AG10803 (cell line): Measurements from ENCODE around the gene BAIAP3.

Source experiments
- DNase-seq: peaks from one replicate; pipeline ENCODE4 v3.0.0; 2010; ENCODE audit warnings: low read depth
- H3K4me3 ChIP-seq: 2 replicates; pipeline ENCODE4 v1.5.1; 2011; ENCODE audit warnings: mild to moderate bottlenecking, low read length, control low read depth
- TF ChIP-seq, protein P1 (sequence below): conservative IDR thresholded peaks from 2 replicates; pipeline ENCODE4 v1.5.1; 2011; ENCODE audit warnings: mild to moderate bottlenecking, low read length, control low read depth, inconsistent platforms

The BAIAP3 gene

DNA sequence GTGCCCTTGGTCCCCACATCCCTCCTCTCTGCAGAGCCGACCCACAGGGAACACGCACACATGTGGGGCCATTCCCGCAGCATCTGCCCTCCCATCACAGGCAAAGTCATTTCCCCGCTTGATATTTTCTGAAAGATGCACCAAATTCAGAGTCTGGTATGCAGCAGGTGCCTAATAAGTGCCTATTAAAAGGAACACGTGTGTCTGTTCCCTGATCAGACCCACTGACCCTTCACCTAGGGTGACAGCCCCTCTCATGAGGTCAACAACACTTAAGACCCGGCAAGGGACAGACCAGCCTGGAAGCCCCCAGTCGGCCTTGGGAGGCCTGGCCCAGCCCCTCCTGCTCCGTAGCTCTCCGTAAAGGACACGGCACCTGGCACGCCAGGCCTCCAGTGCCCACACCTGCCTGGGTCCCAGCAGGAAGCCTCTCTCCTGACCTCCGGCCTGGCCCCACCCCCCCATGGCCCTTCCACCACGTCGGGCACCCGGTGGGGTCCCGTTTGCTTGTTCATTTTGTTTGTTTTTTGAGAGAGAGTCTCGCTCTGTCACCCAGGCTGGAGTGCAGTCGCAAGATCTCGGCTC is 61.0 kb downstream of the BAIAP3 start:
- no peak overlapping the region for H3K4me3 ChIP-seq
- TF ChIP-seq, protein P1, sequence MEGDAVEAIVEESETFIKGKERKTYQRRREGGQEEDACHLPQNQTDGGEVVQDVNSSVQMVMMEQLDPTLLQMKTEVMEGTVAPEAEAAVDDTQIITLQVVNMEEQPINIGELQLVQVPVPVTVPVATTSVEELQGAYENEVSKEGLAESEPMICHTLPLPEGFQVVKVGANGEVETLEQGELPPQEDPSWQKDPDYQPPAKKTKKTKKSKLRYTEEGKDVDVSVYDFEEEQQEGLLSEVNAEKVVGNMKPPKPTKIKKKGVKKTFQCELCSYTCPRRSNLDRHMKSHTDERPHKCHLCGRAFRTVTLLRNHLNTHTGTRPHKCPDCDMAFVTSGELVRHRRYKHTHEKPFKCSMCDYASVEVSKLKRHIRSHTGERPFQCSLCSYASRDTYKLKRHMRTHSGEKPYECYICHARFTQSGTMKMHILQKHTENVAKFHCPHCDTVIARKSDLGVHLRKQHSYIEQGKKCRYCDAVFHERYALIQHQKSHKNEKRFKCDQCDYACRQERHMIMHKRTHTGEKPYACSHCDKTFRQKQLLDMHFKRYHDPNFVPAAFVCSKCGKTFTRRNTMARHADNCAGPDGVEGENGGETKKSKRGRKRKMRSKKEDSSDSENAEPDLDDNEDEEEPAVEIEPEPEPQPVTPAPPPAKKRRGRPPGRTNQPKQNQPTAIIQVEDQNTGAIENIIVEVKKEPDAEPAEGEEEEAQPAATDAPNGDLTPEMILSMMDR: no peak
- no peak for DNase-seq

DNA sequence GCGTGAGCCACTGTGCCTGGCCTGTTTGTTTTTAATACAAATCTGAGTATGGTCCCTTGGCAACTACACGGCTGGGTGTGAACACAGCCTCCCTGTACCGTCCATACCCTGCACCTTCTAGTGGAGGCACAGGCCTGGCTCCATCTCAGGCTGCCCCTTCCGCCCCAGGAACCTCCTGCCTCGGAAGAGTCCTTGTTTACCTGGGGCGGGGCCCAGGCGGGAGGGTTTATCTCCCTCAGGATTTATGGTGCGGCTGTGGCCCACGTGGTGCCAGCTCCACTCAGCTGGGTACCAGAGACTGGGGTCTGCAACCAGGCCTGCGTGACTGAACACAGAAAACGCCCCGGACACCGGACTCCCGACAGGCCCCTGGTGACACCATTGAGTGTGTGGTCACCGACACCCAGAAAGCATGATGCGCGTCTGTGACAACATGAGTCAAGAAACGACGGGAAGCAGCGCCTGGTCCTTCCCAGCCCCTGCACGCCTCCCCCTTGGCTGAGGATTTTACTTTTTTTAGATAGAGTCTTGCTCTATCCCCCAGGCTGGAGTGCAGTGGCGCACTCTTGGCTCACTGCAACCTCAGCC is 62.1 kb downstream of the BAIAP3 start:
- no peak overlapping the region for H3K4me3 ChIP-seq
- DNase-seq: no peak
- TF ChIP-seq, protein P1: no peak

DNA sequence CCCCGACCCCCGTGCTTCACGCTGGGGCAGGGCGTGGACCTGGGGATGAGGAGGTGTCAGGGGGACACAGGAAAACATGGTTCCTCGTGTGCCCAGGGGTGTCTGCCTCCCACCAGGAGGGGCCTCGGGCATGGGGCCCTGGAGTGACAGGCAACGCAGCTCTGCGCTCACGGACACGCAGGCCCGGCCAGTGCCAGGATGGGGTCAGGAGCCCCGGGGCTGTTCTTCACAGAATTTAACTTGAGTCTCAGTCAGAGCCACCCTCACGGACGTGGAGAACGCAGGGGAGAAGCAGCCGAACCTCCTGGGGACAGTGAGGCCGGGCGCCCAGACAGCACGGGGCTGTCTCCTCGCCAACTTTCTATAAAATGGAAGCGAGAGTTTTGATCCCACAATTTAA is 64.3 kb downstream of the BAIAP3 start:
- no peak for DNase-seq
- H3K4me3 ChIP-seq: no peak overlapping the region
- TF ChIP-seq, protein P1: no peak

DNA sequence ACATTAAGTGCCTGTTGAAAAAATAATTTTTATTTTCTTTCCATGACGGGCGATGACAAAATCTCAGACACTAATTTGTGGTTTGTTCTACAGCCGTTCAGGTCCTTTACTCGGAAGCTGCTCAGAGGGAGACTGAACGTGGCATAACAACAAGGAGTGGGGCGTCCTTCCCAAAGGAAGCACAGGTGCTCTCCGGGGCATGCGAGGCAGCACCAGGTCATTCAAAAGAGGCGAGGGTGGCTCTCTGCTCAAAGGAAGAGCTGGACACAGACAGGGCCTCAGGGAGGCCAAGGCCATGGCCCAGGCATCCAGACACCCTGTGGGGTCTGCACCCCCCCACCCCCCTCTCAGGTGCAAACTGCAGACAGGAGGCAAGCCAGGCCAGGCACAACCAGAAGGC is 64.9 kb downstream of the BAIAP3 start:
- DNase-seq: no peak
- H3K4me3 ChIP-seq: no peak overlapping the region
- TF ChIP-seq, protein P1: no peak
